ENCODE measurements around the gene TMEM115. TPM values are rescaled to one million over a fixed set of nuclear protein-coding genes. Genes with fewer than 3 reads are reported as not detected.

Gene TMEM115, protein sequence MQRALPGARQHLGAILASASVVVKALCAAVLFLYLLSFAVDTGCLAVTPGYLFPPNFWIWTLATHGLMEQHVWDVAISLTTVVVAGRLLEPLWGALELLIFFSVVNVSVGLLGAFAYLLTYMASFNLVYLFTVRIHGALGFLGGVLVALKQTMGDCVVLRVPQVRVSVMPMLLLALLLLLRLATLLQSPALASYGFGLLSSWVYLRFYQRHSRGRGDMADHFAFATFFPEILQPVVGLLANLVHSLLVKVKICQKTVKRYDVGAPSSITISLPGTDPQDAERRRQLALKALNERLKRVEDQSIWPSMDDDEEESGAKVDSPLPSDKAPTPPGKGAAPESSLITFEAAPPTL
- total RNA-seq: 61.1 and 71.2 TPM in 2 replicates

DNA sequence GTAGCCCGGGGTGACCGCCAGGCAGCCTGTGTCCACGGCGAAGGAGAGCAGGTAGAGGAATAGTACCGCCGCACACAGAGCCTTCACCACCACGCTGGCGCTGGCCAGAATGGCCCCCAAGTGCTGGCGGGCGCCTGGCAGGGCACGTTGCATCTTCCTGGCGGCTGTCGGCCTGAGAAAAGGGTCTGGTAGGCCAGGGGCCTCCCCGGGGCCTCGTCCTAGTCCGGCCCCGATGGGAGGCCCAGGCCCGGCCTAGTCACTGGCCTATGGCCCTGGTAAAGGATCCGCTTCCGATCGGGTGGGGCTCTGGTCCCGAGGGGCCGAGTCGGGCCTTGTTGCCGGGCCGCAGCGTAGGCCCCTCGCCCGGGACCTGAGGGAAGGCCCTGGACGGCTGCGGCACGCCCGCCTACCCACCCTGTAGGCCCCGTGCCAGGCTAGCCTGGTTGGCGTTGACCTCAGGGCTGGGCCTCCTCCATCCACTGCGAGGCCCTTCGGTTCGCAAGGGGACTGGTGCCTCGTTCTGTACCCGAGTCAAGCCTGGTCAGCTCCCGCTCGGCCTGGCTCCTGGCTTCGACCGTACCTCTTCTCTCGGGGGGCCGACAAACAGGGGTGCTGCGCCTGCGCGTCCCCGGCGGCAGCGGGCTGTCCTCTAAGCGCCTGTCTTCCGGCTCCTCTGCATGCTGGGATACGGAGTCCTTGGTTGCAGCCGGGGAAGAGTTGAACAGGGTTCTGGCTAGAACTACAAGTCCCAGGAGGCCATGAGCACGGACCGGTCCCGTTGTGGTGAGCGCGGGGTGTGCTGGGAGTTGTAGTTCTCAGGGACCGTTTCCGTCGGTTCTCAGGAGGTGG lies at the start of gene TMEM115:
TSS of gene TMEM115 (minus strand) at position 611 of the 849 bp plus-strand sequence. CDS start at position 153, 458 bp downstream.

DNA sequence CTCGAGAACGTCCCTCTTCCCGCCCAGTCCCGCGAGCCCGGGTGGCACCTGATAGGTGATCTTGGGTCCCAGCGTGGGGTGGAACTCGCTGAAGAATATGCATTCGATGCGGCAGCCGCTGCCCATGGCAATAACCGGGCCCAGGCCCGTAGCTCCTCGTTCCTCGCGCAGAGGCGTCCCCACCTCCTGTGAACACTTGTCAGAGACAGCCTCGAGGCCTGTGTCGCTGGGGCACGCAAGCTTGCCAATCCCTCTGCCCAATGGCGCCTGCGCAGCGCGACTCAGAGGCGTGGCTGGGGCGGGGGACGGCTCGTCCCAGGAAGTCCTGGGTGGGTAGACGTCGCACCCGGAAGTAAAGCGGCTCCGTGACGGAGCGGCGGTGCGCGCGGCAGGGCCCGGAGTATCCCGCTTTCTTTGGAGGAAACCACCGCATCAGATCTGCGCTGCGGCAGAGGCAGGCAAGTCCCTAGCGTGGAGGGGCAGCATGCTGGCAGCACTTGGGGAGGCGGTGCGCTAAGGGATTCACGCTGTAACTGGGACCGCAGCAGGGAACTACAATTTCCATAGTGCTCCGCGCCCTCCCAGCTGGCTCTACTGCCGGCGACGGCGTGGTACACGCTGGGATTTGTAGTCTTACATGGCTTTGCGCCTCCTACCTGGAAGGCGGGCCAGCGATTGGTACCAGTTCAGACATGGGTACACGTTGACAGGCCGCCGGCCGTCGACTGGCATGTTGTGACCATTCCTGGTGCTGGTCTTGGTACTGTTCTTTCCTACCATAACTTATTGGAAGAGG lies 8.6 kb downstream of the TMEM115 start, which contains the start of the genes CYB561D2 and NPRL2:
TSS of gene CYB561D2 (plus strand) at position 336 of the 796 bp plus-strand sequence. CDS start 572 bp downstream, outside the sequence.
TSS of gene NPRL2 (minus strand) at position 249 of the 796 bp plus-strand sequence. CDS start at position 126, 123 bp downstream.

DNA sequence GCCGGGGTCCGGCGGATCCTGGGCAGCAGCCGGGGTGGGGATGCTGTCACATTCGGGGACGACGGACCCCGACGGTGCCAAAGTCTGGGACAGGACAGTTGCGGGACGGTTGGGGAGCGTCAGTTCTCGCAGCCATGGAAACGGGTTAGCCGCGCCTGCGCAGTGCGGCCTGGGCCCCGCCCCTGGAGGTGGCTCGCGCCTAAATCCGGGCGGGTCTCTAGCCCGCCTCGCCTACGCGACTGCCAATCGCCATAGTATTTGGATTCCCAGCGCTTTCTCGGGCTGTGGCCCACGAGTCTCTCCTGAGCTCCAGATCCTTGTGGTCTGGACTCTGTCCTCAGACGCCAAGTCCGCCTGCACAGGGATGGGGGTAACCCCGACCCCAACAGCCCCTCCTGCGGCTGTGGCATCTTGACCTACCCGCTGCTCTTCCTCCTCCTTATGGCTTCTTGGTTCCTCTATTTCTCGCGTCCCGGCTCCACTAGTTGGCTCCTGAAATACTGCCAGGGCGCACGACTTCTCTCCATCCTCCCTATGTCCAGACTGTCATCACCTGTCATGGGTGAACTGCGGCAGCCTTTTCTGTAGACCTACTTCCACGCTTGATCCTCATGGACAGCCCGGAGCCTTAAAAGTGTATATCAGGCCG lies 13.6 kb downstream of the TMEM115 start, which contains the start of gene ZMYND10:
TSS of gene ZMYND10 (minus strand) at position 147 of the 649 bp plus-strand sequence. CDS start 153 bp downstream, outside the sequence.

GRCh38 chr3:50340448-50341329 lies 18.6 kb downstream of the TMEM115 start, which contains the start of gene RASSF1:
RASSF1 (minus strand) TSS chr3:50340836; CDS start chr3:50340805, 31 bp downstream.

GRCh38 chr3:50327943-50328691 lies 31.2 kb downstream of the TMEM115 start, which contains the start of gene TUSC2:
TUSC2 (minus strand) TSS chr3:50328223; CDS start chr3:50328099, 124 bp downstream.

GRCh38 chr3:50322386-50323091 lies 36.8 kb downstream of the TMEM115 start, which contains the start of gene HYAL2:
HYAL2 (minus strand) TSS chr3:50322745; CDS start chr3:50320489, 2,256 bp downstream.

Other genes starting within 250 kb of the TMEM115 start
- 5.2 and 7.8 TPM in 2 replicates for gene SEMA3F, start 204.2 kb downstream of the TMEM115 start, total RNA-seq
- not detected in 2 replicates for gene GNAT1, start 167.9 kb downstream of the TMEM115 start, total RNA-seq
- gene SLC38A3, start 154.2 kb downstream of the TMEM115 start, total RNA-seq: not detected in 2 replicates
- 356 and 418 TPM in 2 replicates for gene GNAI2, start 123.3 kb downstream of the TMEM115 start, total RNA-seq
- gene SEMA3B, start 90.4 kb downstream of the TMEM115 start, total RNA-seq: 19.0 and 23.0 TPM in 2 replicates
- not detected in 2 replicates for gene LSMEM2, start 80.4 kb downstream of the TMEM115 start, total RNA-seq
- gene IFRD2, start 67.1 kb downstream of the TMEM115 start, total RNA-seq: 80.1 and 95.3 TPM in 2 replicates
- 3.7 and 10.7 TPM in 2 replicates for gene HYAL3, start 60.1 kb downstream of the TMEM115 start, total RNA-seq
- gene NAA80, start 60.1 kb downstream of the TMEM115 start, total RNA-seq: 16.8 and 18.2 TPM in 2 replicates
- 1.7 and 2.8 TPM in 2 replicates for gene HYAL1, start 55.9 kb downstream of the TMEM115 start, total RNA-seq
- gene HYAL2, start 36.8 kb downstream of the TMEM115 start, total RNA-seq: 74.7 and 83.3 TPM in 2 replicates
- gene TUSC2, start 31.3 kb downstream of the TMEM115 start, total RNA-seq: 15.0 and 29.4 TPM in 2 replicates
- 37.2 and 39.0 TPM in 2 replicates for gene RASSF1, start 18.7 kb downstream of the TMEM115 start, total RNA-seq
- 1.7 and 3.0 TPM in 2 replicates for gene ZMYND10, start 13.8 kb downstream of the TMEM115 start, total RNA-seq
- gene NPRL2, start 8.7 kb downstream of the TMEM115 start, total RNA-seq: 23.2 and 31.7 TPM in 2 replicates
- gene CYB561D2, start 8.7 kb downstream of the TMEM115 start, total RNA-seq: 29.6 and 41.5 TPM in 2 replicates
- gene CACNA2D2, start 144.1 kb upstream of the TMEM115 start, total RNA-seq: 0.18 TPM in 1 of 2 replicates, not detected in the other
- gene C3orf18, start 208.2 kb upstream of the TMEM115 start, total RNA-seq: 10.7 and 17.2 TPM in 2 replicates
- gene HEMK1, start 210.0 kb upstream of the TMEM115 start, total RNA-seq: 24.8 and 25.9 TPM in 2 replicates

All from myometrial cell (primary cell).